ENCODE data around the gene FBXL19. TPM values are rescaled to one million over a fixed set of nuclear protein-coding genes. Genes with fewer than 3 reads are reported as not detected.

Gene FBXL19
- total and polyA plus RNA-seq, 2 experiments from 2014 or later = 2.1 to 19.4 TPM

DNA sequence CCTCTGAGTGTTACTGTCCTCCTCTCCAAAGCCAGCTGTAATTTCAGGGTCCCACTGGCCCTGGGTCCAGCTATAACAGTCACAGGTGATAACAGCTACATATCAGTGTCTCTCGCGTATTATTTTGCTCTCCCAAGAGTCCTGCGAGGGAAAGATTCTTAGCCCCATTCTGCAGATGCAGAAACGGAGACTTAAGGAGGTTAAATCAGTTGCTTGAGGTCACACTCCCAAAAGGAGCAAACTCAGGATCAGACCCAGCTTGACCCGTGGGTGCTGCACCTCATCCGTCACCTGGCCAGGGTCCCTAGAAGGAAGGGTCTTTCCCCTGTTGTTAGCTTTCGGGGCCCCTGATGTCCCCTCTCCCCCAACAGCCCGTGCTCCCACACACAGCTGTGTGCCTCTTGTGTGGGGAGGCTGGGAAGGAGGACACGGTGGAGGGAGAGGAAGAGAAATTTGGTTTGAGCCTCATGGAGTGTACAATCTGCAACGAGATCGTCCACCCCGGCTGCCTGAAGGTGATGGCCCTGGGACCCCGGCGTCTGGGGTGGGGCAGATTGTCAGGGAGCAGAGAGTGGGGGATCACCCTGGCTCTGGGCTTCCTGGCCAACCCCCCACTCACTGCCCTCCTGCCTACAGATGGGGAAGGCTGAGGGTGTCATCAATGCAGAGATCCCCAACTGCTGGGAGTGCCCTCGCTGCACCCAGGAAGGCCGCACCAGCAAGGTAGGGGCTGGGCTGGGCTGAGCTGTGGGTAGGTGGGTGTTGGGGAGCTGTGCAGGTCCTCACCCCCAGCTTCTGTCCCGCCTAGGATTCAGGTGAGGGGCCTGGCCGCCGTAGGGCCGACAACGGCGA, 3.8 kb downstream of the FBXL19 start:
- H4K20me1 ChIP-seq (ENCODE audit: insufficient read depth, poor library complexity, severe bottlenecking) = peaks cover 3% of the 10 kb centered on the region
- DNase-seq (ENCODE audit: low spot score) = peak; percentile 4
- H2AFZ ChIP-seq = no peak overlapping the region
- H3K79me2 ChIP-seq = peaks cover 14% of the 10 kb centered on the region
- TF ChIP-seq EZH2 (IDR thresholded peaks at IDR 0.05; ENCODE audit: borderline replicate concordance) (no peak), CTCF (IDR thresholded peaks at IDR 0.05; ENCODE audit: poor library complexity) (no peak), EZH2phosphoT487 (IDR thresholded peaks at IDR 0.05; ENCODE audit: low read depth, severe bottlenecking, unreplicated experiment) (no peak)
- H3K27me3 ChIP-seq = no peaks in the 10 kb centered on the region
- no peaks in the 10 kb centered on the region for H3K36me3 ChIP-seq (replicated peaks; ENCODE audit: insufficient read depth, low read depth)
- H3K9me3 ChIP-seq (ENCODE audit: low read depth) = no peaks in the 10 kb centered on the region
- H3K4me1 ChIP-seq (ENCODE audit: insufficient read depth) = peaks cover 5% of the 10 kb centered on the region
- no peak overlapping the region for H3K27ac ChIP-seq
- H3K9me2 ChIP-seq (replicated peaks; ENCODE audit: insufficient read depth) = no peaks in the 10 kb centered on the region
- WGBS (ENCODE audit: low lambda C conversion rate, missing lambda C conversion rate) = 96% methylated on average over 17 of the region's 22 CpGs
- no peak overlapping the region for H3K4me2 ChIP-seq
- no peak overlapping the region for H3K4me3 ChIP-seq

- Histone ChIP-seq H3K9me2 (replicated peaks; ENCODE audit: insufficient read depth) (no peaks in the 10 kb centered on the region), H3K79me2 (peaks cover 14% of the 10 kb centered on the region), H3K4me2 (no peak overlapping the region), H3K27ac (no peak overlapping the region), H2AFZ (no peak overlapping the region), H3K9me3 (ENCODE audit: low read depth) (no peaks in the 10 kb centered on the region), H3K27me3 (no peaks in the 10 kb centered on the region), H3K36me3 (replicated peaks; ENCODE audit: insufficient read depth, low read depth) (no peaks in the 10 kb centered on the region), H3K4me1 (ENCODE audit: insufficient read depth) (peaks cover 5% of the 10 kb centered on the region), H3K4me3 (no peak overlapping the region), H4K20me1 (ENCODE audit: insufficient read depth, poor library complexity, severe bottlenecking) (peaks cover 3% of the 10 kb centered on the region)
- TF ChIP-seq EZH2phosphoT487 (IDR thresholded peaks at IDR 0.05; ENCODE audit: low read depth, severe bottlenecking, unreplicated experiment) = no peak
- TF ChIP-seq CTCF (IDR thresholded peaks at IDR 0.05; ENCODE audit: poor library complexity) = no peak
- TF ChIP-seq EZH2 (IDR thresholded peaks at IDR 0.05; ENCODE audit: borderline replicate concordance) = no peak
- WGBS (ENCODE audit: low lambda C conversion rate, missing lambda C conversion rate) = 74% methylated on average over 11 of the region's 15 CpGs
- DNase-seq (ENCODE audit: low spot score) = peak; percentile 71
Observed at GRCh38 chr16:30927789-30928378, 4.5 kb downstream of the FBXL19 start.

DNA sequence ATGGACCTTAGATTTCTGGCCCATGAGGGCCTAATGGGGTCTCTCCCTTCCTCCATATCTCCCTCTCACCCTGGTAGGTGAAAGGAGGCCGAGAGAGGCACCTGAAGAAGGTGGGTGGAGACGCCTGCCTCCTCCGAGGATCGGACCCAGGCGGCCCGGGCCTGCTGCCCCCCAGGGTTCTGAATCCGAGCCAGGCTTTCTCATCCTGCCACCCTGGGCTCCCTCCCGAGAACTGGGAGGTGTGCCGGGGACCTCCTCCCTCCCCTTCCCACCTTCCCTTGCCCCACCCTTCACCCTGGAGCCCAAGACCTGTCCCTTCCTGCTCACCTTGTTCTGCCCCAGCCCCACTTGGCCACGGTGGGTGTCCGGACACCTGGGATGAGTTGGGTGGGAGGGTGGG, 5.0 kb downstream of the FBXL19 start:
- 95% methylated on average over 4 of the region's 11 CpGs for WGBS (ENCODE audit: low lambda C conversion rate, missing lambda C conversion rate)
- peaks cover 14% of the 10 kb centered on the region for H3K79me2 ChIP-seq
- no peaks in the 10 kb centered on the region for H3K27me3 ChIP-seq
- no peaks in the 10 kb centered on the region for H3K9me2 ChIP-seq (replicated peaks; ENCODE audit: insufficient read depth)
- peak; percentile 3 for DNase-seq (ENCODE audit: low spot score)
- TF ChIP-seq EZH2phosphoT487 (IDR thresholded peaks at IDR 0.05; ENCODE audit: low read depth, severe bottlenecking, unreplicated experiment) = no peak
- no peak for TF ChIP-seq CTCF (IDR thresholded peaks at IDR 0.05; ENCODE audit: poor library complexity)
- no peak for TF ChIP-seq EZH2 (IDR thresholded peaks at IDR 0.05; ENCODE audit: borderline replicate concordance)
- H3K9me3 ChIP-seq (ENCODE audit: low read depth) = no peaks in the 10 kb centered on the region
- no peak overlapping the region for H3K4me3 ChIP-seq
- H2AFZ ChIP-seq = no peak overlapping the region
- no peak overlapping the region for H3K27ac ChIP-seq
- no peak overlapping the region for H3K4me2 ChIP-seq
- H3K36me3 ChIP-seq (replicated peaks; ENCODE audit: insufficient read depth, low read depth) = no peaks in the 10 kb centered on the region
- H3K4me1 ChIP-seq (ENCODE audit: insufficient read depth) = peaks cover 5% of the 10 kb centered on the region
- peaks cover 3% of the 10 kb centered on the region for H4K20me1 ChIP-seq (ENCODE audit: insufficient read depth, poor library complexity, severe bottlenecking)

Measured in hepatocyte (in vitro differentiated cells).